CD14-positive monocyte (primary cell): ENCODE data around the gene PFN3. TPM values are rescaled to one million over a fixed set of nuclear protein-coding genes. Genes with fewer than 3 reads are reported as not detected.

ENCODE experiments used
- DNase-seq, 3 donors: peaks; one replicate each; pipeline ENCODE4 v3.0.0-alpha.2; 2011 to 2022
- H2AFZ ChIP-seq: 2 replicates; pipeline ENCODE4 v1.6.0; 2012; ENCODE audit warnings: mild to moderate bottlenecking, low read depth, low read length, inconsistent platforms; ENCODE audit not compliant: insufficient read depth, poor library complexity, severe bottlenecking
- H3K27ac ChIP-seq, 2 donors: 1 replicate in 1 of 2; 2 replicates in 1 of 2; pipeline ENCODE4 v1.5.1; 2012 to 2013; ENCODE audit warnings: low read length in 2 of 2, control low read depth in 1 of 2, inconsistent platforms in 1 of 2, low read depth in 1 of 2, mild to moderate bottlenecking in 1 of 2
- H3K27me3 ChIP-seq, 2 donors: one replicate each; pipeline versions ENCODE4 v1.6.0 to v1.6.1; 2011 to 2013; ENCODE audit warnings: low read length in 2 of 2; ENCODE audit not compliant: control insufficient read depth in 2 of 2, insufficient read depth in 2 of 2
- H3K36me3 ChIP-seq, 2 donors: replicated peaks in 1 of 2; 1 replicate in 1 of 2; 2 replicates in 1 of 2; pipeline versions ENCODE4 v1.5.1 to v1.6.1; 2012 to 2013; ENCODE audit warnings: low read length in 2 of 2, control low read depth in 1 of 2, inconsistent platforms in 1 of 2, mild to moderate bottlenecking in 1 of 2; ENCODE audit not compliant: insufficient read depth in 2 of 2, control insufficient read depth in 1 of 2
- H3K4me1 ChIP-seq, 2 donors: 1 replicate in 1 of 2; 2 replicates in 1 of 2; pipeline versions ENCODE4 v1.5.1 to v1.6.1; 2012 to 2013; ENCODE audit warnings: low read length in 2 of 2, control low read depth in 1 of 2, inconsistent platforms in 1 of 2, mild to moderate bottlenecking in 1 of 2, moderate library complexity in 1 of 2; ENCODE audit not compliant: insufficient read depth in 2 of 2, control insufficient read depth in 1 of 2
- H3K4me2 ChIP-seq: replicated peaks from 2 replicates; pipeline ENCODE3; 2012; ENCODE audit warnings: low read length, moderate library complexity, mild to moderate bottlenecking; ENCODE audit not compliant: poor library complexity, severe bottlenecking; ENCODE audit errors: extremely low read depth
- H3K4me3 ChIP-seq, 3 experiments: fragments of 200-600 bp in 1 of 3; sonication (generic) in 1 of 3; replicated peaks in 1 of 3; 1 replicate in 2 of 3; 2 replicates in 1 of 3; pipeline ENCODE4 v1.5.1; 2011 to 2013; ENCODE audit warnings: low read length in 3 of 3, mild to moderate bottlenecking in 3 of 3, control low read depth in 2 of 3, low read depth in 2 of 3, inconsistent platforms in 1 of 3, moderate library complexity in 1 of 3
- H3K79me2 ChIP-seq: 2 replicates; pipeline ENCODE4 v1.6.0; 2012; ENCODE audit warnings: mild to moderate bottlenecking, control low read depth, inconsistent platforms, low read length, moderate library complexity; ENCODE audit not compliant: insufficient read depth
- H3K9ac ChIP-seq: 2 replicates; pipeline ENCODE4 v1.6.0; 2017; ENCODE audit warnings: low read length, mild to moderate bottlenecking; ENCODE audit not compliant: insufficient read depth, poor library complexity, severe bottlenecking
- H3K9me3 ChIP-seq, 2 donors: replicated peaks in 1 of 2; 1 replicate in 1 of 2; 2 replicates in 1 of 2; pipeline versions ENCODE4 v1.5.1 to v1.6.1; 2012 to 2013; ENCODE audit warnings: low read length in 2 of 2, control low read depth in 1 of 2; ENCODE audit not compliant: control insufficient read depth in 1 of 2, insufficient read depth in 1 of 2
- H4K20me1 ChIP-seq: 2 replicates; pipeline ENCODE4 v1.6.0; 2012; ENCODE audit warnings: mild to moderate bottlenecking, low read length, control low read depth, moderate library complexity; ENCODE audit not compliant: insufficient read depth
- H3K27ac Mint-ChIP-seq, 7 donors: one replicate each; pipeline ENCODE4 v1.8.0; 2020; ENCODE audit warnings: mild to moderate bottlenecking in 7 of 7, mixed read lengths in 7 of 7, moderate library complexity in 6 of 7, inconsistent platforms in 2 of 7
- H3K27me3 Mint-ChIP-seq, 3 donors: one replicate each; pipeline ENCODE4 v1.8.0; 2021 to 2022; ENCODE audit warnings: low read depth in 3 of 3, mild to moderate bottlenecking in 3 of 3, mixed read lengths in 3 of 3, moderate library complexity in 3 of 3, inconsistent platforms in 1 of 3
- H3K36me3 Mint-ChIP-seq, 2 donors: one replicate each; pipeline ENCODE4 v1.8.0; 2020; ENCODE audit warnings: mixed read lengths in 2 of 2, inconsistent platforms in 1 of 2, mild to moderate bottlenecking in 1 of 2
- H3K4me1 Mint-ChIP-seq: one replicate; pipeline ENCODE4 v1.8.0; 2020; ENCODE audit warnings: mild to moderate bottlenecking, mixed read lengths
- H3K4me3 Mint-ChIP-seq, 2 donors: one replicate each; pipeline ENCODE4 v1.8.0; 2020; ENCODE audit warnings: mild to moderate bottlenecking in 2 of 2, mixed read lengths in 2 of 2, moderate library complexity in 1 of 2
- H3K9me3 Mint-ChIP-seq, 7 donors: one replicate each; pipeline ENCODE4 v1.8.0; 2020 to 2022; ENCODE audit warnings: mixed read lengths in 7 of 7, mild to moderate bottlenecking in 6 of 7, moderate library complexity in 6 of 7, inconsistent platforms in 2 of 7
- WGBS: methylation state at CpG from one replicate; pipeline ENCODE4 v1.1.5; 2013; ENCODE audit warnings: missing lambda C conversion rate; ENCODE audit not compliant: insufficient coverage; 5-methylcytosine and 5-hydroxymethylcytosine counted together
- intact Hi-C, 2 donors: fragments of 100-400 bp; cut with micrococcal nuclease; formaldehyde crosslinking; loops; one replicate each; pipeline versions ENCODE4 v1.15.0 to v1.15.1; 2023
- polyA plus RNA-seq, 3 donors: library from polyadenylated mRNA; depleted of rRNA in 1 of 3; unstranded in 2 of 3; stranded (reverse) in 1 of 3; fragments of 300-500 nt in 2 of 3; fragments of >200 nt in 1 of 3; fragmentation: Illumina TruSeq in 2 of 3; gene quantifications; 1 replicate in 2 of 3; 2 replicates in 1 of 3; pipeline ENCODE4 v1.2.3, GENCODE V29; 2012 to 2021
- TF ChIP-seq, protein P1 (sequence below): fragments of 200-600 bp; IDR thresholded peaks from one replicate; pipeline ENCODE4 v1.8.0; 2022; ENCODE audit warnings: antibody characterized with exemption, mild to moderate bottlenecking

The PFN3 gene
- polyA plus RNA-seq, 3 donors: not detected

DNA sequence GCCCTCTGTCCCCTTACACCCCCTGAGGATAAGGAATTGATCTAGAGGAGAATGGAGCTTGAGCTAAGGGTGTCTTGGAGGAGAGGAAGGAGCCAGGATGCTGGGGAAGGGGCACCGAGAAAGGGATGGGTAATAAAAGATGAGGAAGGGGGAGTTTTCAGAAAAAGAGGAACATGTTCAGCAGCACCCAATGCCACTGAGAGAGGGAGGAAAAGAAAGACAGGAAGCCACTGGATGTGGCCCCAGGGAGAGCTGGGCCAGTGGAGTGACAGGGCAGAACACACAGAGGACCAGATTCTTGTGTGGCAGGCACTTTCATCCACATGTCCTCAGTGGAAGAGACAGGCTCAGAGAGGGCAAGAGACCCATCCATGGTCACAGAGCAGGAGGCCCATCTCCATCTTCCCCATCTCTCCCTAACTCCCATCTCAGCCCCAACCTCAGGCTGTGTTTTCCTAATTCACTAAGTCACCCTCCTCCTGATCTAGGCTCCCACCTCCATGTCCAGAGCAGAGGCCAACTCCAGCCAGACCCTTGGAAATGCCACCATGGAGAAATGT is 7.2 kb downstream of the PFN3 start:
- WGBS: 0% methylated on average over 1 of the region's 1 CpG
- Histone ChIP-seq H2AFZ (no peak overlapping the region), H3K4me2 (peak overlapping the region; percentile 34), H3K27me3 (no peaks in the 10 kb centered on the region), H3K4me3 (no peak overlapping the region), H3K4me1 (peaks cover 44 to 46% of the 10 kb centered on the region in 2 donors), H4K20me1 (no peaks in the 10 kb centered on the region), H3K9ac (no peak overlapping the region), H3K27ac (peak overlapping the region in 1 of 2 donors; percentile 26), H3K79me2 (no peaks in the 10 kb centered on the region), H3K9me3 (no peaks in the 10 kb centered on the region), H3K36me3 (no peaks in the 10 kb centered on the region)
- peak overlapping the region; percentile 15 to 80 (median 65) for H3K27ac Mint-ChIP-seq
- peak overlapping the region in 1 of 2 donors; percentile 30 for H3K4me3 Mint-ChIP-seq
- H3K4me1 Mint-ChIP-seq: peaks cover 48% of the 10 kb centered on the region
- peaks cover 2 to 9% (median 8%) of the 10 kb centered on the region in 3 donors for H3K27me3 Mint-ChIP-seq
- intact Hi-C loops: loop anchor here (2.0 to 5.0 kb wide), 3 partner anchors 34 to 109 kb away; partner anchors contain the start of gene GRK6 (in 1 of the 2)
- DNase-seq: peak; percentile 40 to 65 (median 59)
- H3K9me3 Mint-ChIP-seq: no peaks in the 10 kb centered on the region
- TF ChIP-seq, protein P1, sequence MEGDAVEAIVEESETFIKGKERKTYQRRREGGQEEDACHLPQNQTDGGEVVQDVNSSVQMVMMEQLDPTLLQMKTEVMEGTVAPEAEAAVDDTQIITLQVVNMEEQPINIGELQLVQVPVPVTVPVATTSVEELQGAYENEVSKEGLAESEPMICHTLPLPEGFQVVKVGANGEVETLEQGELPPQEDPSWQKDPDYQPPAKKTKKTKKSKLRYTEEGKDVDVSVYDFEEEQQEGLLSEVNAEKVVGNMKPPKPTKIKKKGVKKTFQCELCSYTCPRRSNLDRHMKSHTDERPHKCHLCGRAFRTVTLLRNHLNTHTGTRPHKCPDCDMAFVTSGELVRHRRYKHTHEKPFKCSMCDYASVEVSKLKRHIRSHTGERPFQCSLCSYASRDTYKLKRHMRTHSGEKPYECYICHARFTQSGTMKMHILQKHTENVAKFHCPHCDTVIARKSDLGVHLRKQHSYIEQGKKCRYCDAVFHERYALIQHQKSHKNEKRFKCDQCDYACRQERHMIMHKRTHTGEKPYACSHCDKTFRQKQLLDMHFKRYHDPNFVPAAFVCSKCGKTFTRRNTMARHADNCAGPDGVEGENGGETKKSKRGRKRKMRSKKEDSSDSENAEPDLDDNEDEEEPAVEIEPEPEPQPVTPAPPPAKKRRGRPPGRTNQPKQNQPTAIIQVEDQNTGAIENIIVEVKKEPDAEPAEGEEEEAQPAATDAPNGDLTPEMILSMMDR: no peak
- H3K36me3 Mint-ChIP-seq: no peaks in the 10 kb centered on the region

- no peak for DNase-seq
- no peak overlapping the region for H3K4me2 ChIP-seq
- TF ChIP-seq, protein P1: no peak
- H3K36me3 ChIP-seq: no peaks in the 10 kb centered on the region
- H3K27ac ChIP-seq: no peak overlapping the region
- H3K36me3 Mint-ChIP-seq: no peaks in the 10 kb centered on the region
- intact Hi-C loops: loop anchor here (2.0 to 5.0 kb wide), 3 partner anchors 35 to 110 kb away; partner anchors contain the start of gene GRK6 (in 1 of the 2)
- peaks cover 2 to 7% (median 5%) of the 10 kb centered on the region in 3 donors for H3K27me3 Mint-ChIP-seq
- no peaks in the 10 kb centered on the region for H3K9me3 Mint-ChIP-seq
- no peaks in the 10 kb centered on the region for H3K9me3 ChIP-seq
- H2AFZ ChIP-seq: peak overlapping the region; percentile 4
- H3K4me1 Mint-ChIP-seq: peaks cover 52% of the 10 kb centered on the region
- H4K20me1 ChIP-seq: no peaks in the 10 kb centered on the region
- no peaks in the 10 kb centered on the region for H3K27me3 ChIP-seq
- no peak overlapping the region for H3K9ac ChIP-seq
- no peak overlapping the region for H3K4me3 ChIP-seq
- no peaks in the 10 kb centered on the region for H3K79me2 ChIP-seq
- peaks cover 44 to 48% of the 10 kb centered on the region in 2 donors for H3K4me1 ChIP-seq
- peak overlapping the region in 5 of 7 donors; percentile 15 to 80 (median 64) for H3K27ac Mint-ChIP-seq
- 10% methylated on average over 2 of the region's 5 CpGs for WGBS
- no peak overlapping the region for H3K4me3 Mint-ChIP-seq
These were observed 7.7 kb downstream of the PFN3 start for GRCh38 chr5:177392765-177393164.
